IPS-NIHi11 (cell line): ENCODE measurements around the gene DEFB118.
"Not testable (repeated sequence)": the region's sequence is repeated elsewhere in the genome, so short reads cannot be mapped to it uniquely, and the experiment has no call there.

ENCODE experiments used
- DNase-seq: peaks from one replicate; pipeline ENCODE4 v3.0.0; 2012; ENCODE audit warnings: mixed read lengths, low spot score

DEFB118 gene

GRCh38 chr20:31368301-31368700, at the start of gene DEFB118:
Gene DEFB118, plus strand, starts transcription at chr20:31368601. Its CDS starts 50 bp downstream, at chr20:31368651.
- DNase-seq: no peak

GRCh38 chr20:31322504-31322903, 45.9 kb upstream of the DEFB118 start:
- no peak for DNase-seq

- no peak for DNase-seq
Measured at GRCh38 chr20:31330893-31331292, 37.5 kb upstream of the DEFB118 start.

- DNase-seq: no peak
Measured at GRCh38 chr20:31341470-31341869, 26.9 kb upstream of the DEFB118 start.

- DNase-seq: no peak
Measured at GRCh38 chr20:31355981-31356380, 12.4 kb upstream of the DEFB118 start.

GRCh38 chr20:31363295-31363694, 5.1 kb upstream of the DEFB118 start:
- no peak for DNase-seq

- DNase-seq: not testable (repeated sequence)
Measured at GRCh38 chr20:31364272-31364671, 4.1 kb upstream of the DEFB118 start.

- no peak for DNase-seq
Measured at GRCh38 chr20:31374346-31374745, 5.9 kb downstream of the DEFB118 start.

- no peak for DNase-seq
Measured at GRCh38 chr20:31390490-31390889, 22.1 kb downstream of the DEFB118 start, which contains the start of gene DEFB119. Gene DEFB119, minus strand, starts transcription at chr20:31390590. Its CDS starts 107 bp downstream, at chr20:31390483.

- no peak for DNase-seq
Measured at GRCh38 chr20:31392836-31393235, 24.4 kb downstream of the DEFB118 start.

GRCh38 chr20:31394900-31395299, 26.5 kb downstream of the DEFB118 start:
- DNase-seq: no peak

GRCh38 chr20:31403886-31404285, 35.5 kb downstream of the DEFB118 start:
- no peak for DNase-seq

GRCh38 chr20:31406115-31406514, 37.7 kb downstream of the DEFB118 start, which contains the start of gene DEFB121:
Gene DEFB121, minus strand, starts transcription at chr20:31406215. Its CDS starts 63 bp downstream, at chr20:31406152.
- DNase-seq: no peak

- no peak for DNase-seq
Measured at GRCh38 chr20:31410011-31410410, 41.6 kb downstream of the DEFB118 start.

GRCh38 chr20:31414381-31414780, 46.0 kb downstream of the DEFB118 start:
- no peak for DNase-seq

- no peak for DNase-seq
Measured at GRCh38 chr20:31415653-31416052, 47.3 kb downstream of the DEFB118 start.

GRCh38 chr20:31418307-31418706, 49.9 kb downstream of the DEFB118 start:
- DNase-seq: no peak
